Keratinocyte (primary cell): ENCODE results near the gene UTF1. TPM values are rescaled to one million over a fixed set of nuclear protein-coding genes. Genes with fewer than 3 reads are reported as not detected.
A peak's percentile ranks its signal among the peaks of the same experiment; 100 is the strongest.

ENCODE experiments used
- DNase-seq: peaks from one replicate; pipeline ENCODE4 v3.0.0-alpha.2; 2011; ENCODE audit warnings: low read depth, missing footprints, low spot score
- FAIRE-seq: peaks from 2 replicates; lab custom pipeline; 2011; peaks lifted over from hg19 to GRCh38; lab: Jason Lieb, UNC
- H2AFZ ChIP-seq: 2 replicates; pipeline ENCODE4 v1.6.0; 2012; ENCODE audit warnings: low read length, control low read depth, inconsistent platforms; ENCODE audit not compliant: control insufficient read depth
- H3K27ac ChIP-seq: 2 replicates; pipeline ENCODE4 v1.5.1; 2011; ENCODE audit warnings: low read length; ENCODE audit not compliant: control insufficient read depth, insufficient read depth
- H3K27me3 ChIP-seq: 3 replicates; pipeline ENCODE4 v1.6.0; 2011; ENCODE audit warnings: low read length; ENCODE audit not compliant: control insufficient read depth, insufficient read depth; ENCODE audit errors: extremely low read depth
- H3K36me3 ChIP-seq, 2 experiments: 2 replicates in 1 of 2; 3 replicates in 1 of 2; pipeline ENCODE4 v1.5.1; 2011; ENCODE audit warnings: low read length in 2 of 2, mild to moderate bottlenecking in 1 of 2; ENCODE audit not compliant: control insufficient read depth in 2 of 2, insufficient read depth in 2 of 2; ENCODE audit errors: extremely low read depth in 1 of 2
- H3K4me1 ChIP-seq: 3 replicates; pipeline ENCODE4 v1.5.1; 2011; ENCODE audit warnings: low read length; ENCODE audit not compliant: control insufficient read depth, insufficient read depth; ENCODE audit errors: extremely low read depth
- H3K4me2 ChIP-seq: 3 replicates; pipeline ENCODE4 v1.6.0; 2011; ENCODE audit warnings: low read depth, low read length; ENCODE audit not compliant: control insufficient read depth, insufficient read depth; ENCODE audit errors: extremely low read depth
- H3K4me3 ChIP-seq, 3 experiments: fragments of 200-600 bp in 1 of 3; sonication (generic) in 1 of 3; 2 replicates in 2 of 3; 3 replicates in 1 of 3; pipeline ENCODE4 v1.5.1; 2011 to 2016; ENCODE audit warnings: low read length in 3 of 3, mild to moderate bottlenecking in 3 of 3, control low read depth in 2 of 3, inconsistent platforms in 1 of 3, low read depth in 1 of 3, mixed read lengths in 1 of 3, mixed run types in 1 of 3, moderate library complexity in 1 of 3; ENCODE audit not compliant: control insufficient read depth in 2 of 3, insufficient read depth in 2 of 3; ENCODE audit errors: extremely low read depth in 1 of 3
- H3K79me2 ChIP-seq: 2 replicates; pipeline ENCODE4 v1.6.0; 2012; ENCODE audit warnings: low read length; ENCODE audit not compliant: control insufficient read depth, insufficient read depth
- H3K9ac ChIP-seq: 3 replicates; pipeline ENCODE4 v1.6.0; 2011; ENCODE audit warnings: low read length; ENCODE audit not compliant: control insufficient read depth, insufficient read depth; ENCODE audit errors: extremely low read depth
- H3K9me1 ChIP-seq: 3 replicates; pipeline ENCODE4 v1.6.0; 2011; ENCODE audit warnings: low read length; ENCODE audit not compliant: control insufficient read depth, insufficient read depth; ENCODE audit errors: extremely low read depth
- H3K9me3 ChIP-seq: 2 replicates; pipeline ENCODE4 v1.5.1; 2012; ENCODE audit warnings: low read depth, low read length; ENCODE audit not compliant: control insufficient read depth
- H4K20me1 ChIP-seq: 3 replicates; pipeline ENCODE4 v1.6.0; 2011; ENCODE audit warnings: low read length; ENCODE audit not compliant: control insufficient read depth, insufficient read depth; ENCODE audit errors: extremely low read depth
- CTCF ChIP-seq, 3 experiments: IDR thresholded peaks in 1 of 3; conservative IDR thresholded peaks in 1 of 3; optimal IDR thresholded peaks in 1 of 3; 2 replicates in 2 of 3; 3 replicates in 1 of 3; pipeline versions ENCODE3 to v1.5.1; 2011; ENCODE audit warnings: low read length in 3 of 3, mild to moderate bottlenecking in 3 of 3, moderate library complexity in 2 of 3, control low read depth in 1 of 3, inconsistent platforms in 1 of 3; ENCODE audit not compliant: insufficient read depth in 2 of 3; ENCODE audit errors: extremely low read depth in 1 of 3
- EZH2 ChIP-seq: IDR thresholded peaks from one replicate; pipeline ENCODE4 v1.6.1; 2012; ENCODE audit warnings: inconsistent platforms, mild to moderate bottlenecking, low read length, moderate library complexity
- dilution Hi-C: fragments of 300-500 bp; cut with MboI; formaldehyde crosslinking; loops from one replicate; pipeline ENCODE4 v1.7.0; 2020; ENCODE audit warnings: low sequenced_read_pairs; ENCODE audit not compliant: extremely low pct_ligation_motif_present
- polyA plus RNA-seq, 5 experiments: library from polyadenylated mRNA; depleted of rRNA in 3 of 5; stranded (reverse) in 3 of 5; stranded (forward) in 1 of 5; unstranded in 1 of 5; fragments of >200 nt; gene quantifications; 1 replicate in 1 of 5; 2 replicates in 3 of 5; 3 replicates in 1 of 5; pipeline versions ENCODE4 v1.2.1 to v1.2.3, GENCODE V29; 2011 to 2012; ENCODE audit warnings: missing spikeins in 2 of 5, low read depth in 1 of 5, low replicate concordance in 1 of 5

Gene UTF1
- polyA plus RNA-seq, 1 donor (not counting 4 experiments of a cell fraction or from before 2014, with no cell fraction given): not detected

DNA sequence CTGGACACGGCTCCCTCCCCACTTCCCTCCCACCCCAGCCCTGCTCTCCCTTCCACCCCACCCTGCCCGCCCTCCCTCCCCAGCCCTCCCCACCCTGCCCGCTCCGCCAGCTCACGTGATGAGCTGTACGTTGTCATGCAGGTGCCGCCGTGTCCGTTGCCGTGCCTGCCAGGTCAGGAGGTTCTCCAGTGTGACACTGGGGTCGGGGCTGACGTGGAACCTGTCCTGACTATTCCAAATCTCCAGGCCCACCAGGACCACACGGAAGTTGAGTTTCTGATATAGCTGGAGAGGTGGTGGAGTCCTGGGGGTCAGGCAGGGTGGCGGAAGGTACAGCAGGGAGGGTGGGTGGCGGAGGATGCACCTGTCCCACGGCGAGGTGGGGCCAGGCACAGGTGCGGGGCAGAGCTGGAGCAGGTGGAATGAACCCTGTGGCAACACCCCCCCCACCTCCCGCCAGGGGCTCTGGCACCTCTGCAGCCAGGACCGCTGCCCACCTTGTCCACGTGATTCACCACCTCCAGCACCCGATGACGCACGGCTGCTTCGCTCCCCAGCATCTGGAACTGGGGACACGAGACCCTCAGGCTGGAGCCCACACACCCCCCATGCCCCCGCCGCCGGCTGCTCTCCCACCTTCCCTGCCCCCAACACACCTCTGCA lies 42.4 kb downstream of the UTF1 start:
- dilution Hi-C loops: no loop called here
- H3K27ac ChIP-seq: no peak overlapping the region
- H4K20me1 ChIP-seq: peaks cover 8% of the 10 kb centered on the region
- no peak overlapping the region for H3K9ac ChIP-seq
- H3K4me2 ChIP-seq: no peak overlapping the region
- H2AFZ ChIP-seq: no peak overlapping the region
- H3K9me3 ChIP-seq: no peaks in the 10 kb centered on the region
- H3K79me2 ChIP-seq: peaks cover 62% of the 10 kb centered on the region
- H3K4me3 ChIP-seq: no peak overlapping the region
- peaks cover 18% of the 10 kb centered on the region for H3K4me1 ChIP-seq
- no peaks in the 10 kb centered on the region for H3K9me1 ChIP-seq
- H3K36me3 ChIP-seq: peaks cover 27 to 28% of the 10 kb centered on the region in 2 experiments
- FAIRE-seq (no peak), DNase-seq (no peak)
- H3K27me3 ChIP-seq: no peaks in the 10 kb centered on the region
- TF ChIP-seq CTCF (optimal IDR thresholded peaks at IDR 0.05 in 1 of 3, IDR thresholded peaks at IDR 0.05 in 1 of 3, conservative IDR thresholded peaks at IDR 0.05 in 1 of 3; ENCODE audit: extremely low read depth in 1 of 3, insufficient read depth in 2 of 3, low read length in 3 of 3) (no peak), EZH2 (no peak)

DNA sequence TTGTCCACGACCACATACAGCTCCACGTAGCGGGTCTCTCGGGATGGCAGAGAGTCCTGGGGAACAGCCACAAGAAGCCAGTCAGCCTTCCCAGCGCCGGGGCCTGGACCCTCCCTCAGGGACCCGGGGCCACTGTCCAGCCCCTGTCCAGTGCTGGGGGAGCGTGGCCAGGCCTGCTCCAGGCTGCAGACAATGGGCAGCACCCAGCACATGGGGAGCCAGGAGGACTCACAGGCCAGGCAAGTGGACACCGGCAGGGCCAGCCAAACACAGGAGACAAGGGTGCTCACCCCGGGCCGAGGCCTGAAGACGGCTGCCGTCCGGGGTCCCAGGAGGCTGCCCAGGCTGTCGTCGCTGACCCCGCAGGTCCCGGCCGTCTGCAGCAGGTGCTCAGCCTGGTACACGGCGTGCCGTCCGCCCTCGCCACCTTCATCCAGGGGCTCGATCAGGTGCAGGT lies 43.0 kb downstream of the UTF1 start:
- DNase-seq (no peak), FAIRE-seq (no peak)
- no peak overlapping the region for H3K9ac ChIP-seq
- H3K4me2 ChIP-seq: no peak overlapping the region
- dilution Hi-C loops: no loop called here
- no peaks in the 10 kb centered on the region for H3K9me3 ChIP-seq
- H3K27ac ChIP-seq: no peak overlapping the region
- H3K4me3 ChIP-seq: peak overlapping the region in 1 of 3 experiments; percentile 37
- no peak for TF ChIP-seq CTCF (optimal IDR thresholded peaks at IDR 0.05 in 1 of 3, IDR thresholded peaks at IDR 0.05 in 1 of 3, conservative IDR thresholded peaks at IDR 0.05 in 1 of 3; ENCODE audit: extremely low read depth in 1 of 3, insufficient read depth in 2 of 3, low read length in 3 of 3)
- TF ChIP-seq EZH2: no peak
- peaks cover 24% of the 10 kb centered on the region for H3K4me1 ChIP-seq
- peaks cover 25 to 27% of the 10 kb centered on the region in 2 experiments for H3K36me3 ChIP-seq
- H3K79me2 ChIP-seq: peaks cover 62% of the 10 kb centered on the region
- H2AFZ ChIP-seq: no peak overlapping the region
- peaks cover 8% of the 10 kb centered on the region for H4K20me1 ChIP-seq
- no peaks in the 10 kb centered on the region for H3K27me3 ChIP-seq
- H3K9me1 ChIP-seq: no peaks in the 10 kb centered on the region
